Measurements from ENCODE around the gene DGKE. TPM values are rescaled to one million over a fixed set of nuclear protein-coding genes. Genes with fewer than 3 reads are reported as not detected.

The DGKE gene
- polyA plus RNA-seq, 1 donor = 8.3 TPM

GRCh38 chr17:56847106-56847505 is 13.2 kb downstream of the DGKE start:
- DNase-seq = no peak

GRCh38 chr17:56849131-56849530 is 15.2 kb downstream of the DGKE start:
- no peak for DNase-seq

GRCh38 chr17:56850591-56850990 is 16.6 kb downstream of the DGKE start:
- no peak for DNase-seq

- no peak for DNase-seq
Measured at GRCh38 chr17:56851008-56851407, 17.1 kb downstream of the DGKE start.

GRCh38 chr17:56861899-56862298 is 27.9 kb downstream of the DGKE start:
- no peak for DNase-seq

- DNase-seq = no peak
Measured at GRCh38 chr17:56863974-56864373, 30.0 kb downstream of the DGKE start.

- no peak for DNase-seq
Measured at GRCh38 chr17:56866076-56866475, 32.1 kb downstream of the DGKE start.

- DNase-seq = no peak
Measured at GRCh38 chr17:56866496-56866895, 32.5 kb downstream of the DGKE start.

- no peak for DNase-seq
Measured at GRCh38 chr17:56867948-56868376, 34.0 kb downstream of the DGKE start.

GRCh38 chr17:56868716-56869115 is 34.8 kb downstream of the DGKE start:
- no peak for DNase-seq

- no peak for DNase-seq
Measured at GRCh38 chr17:56870081-56870651, 36.2 kb downstream of the DGKE start.

GRCh38 chr17:56876766-56877179 is 42.8 kb downstream of the DGKE start:
- no peak for DNase-seq

- no peak for DNase-seq
Measured at GRCh38 chr17:56879280-56879679, 45.3 kb downstream of the DGKE start.

- DNase-seq = no peak
Measured at GRCh38 chr17:56880133-56880532, 46.2 kb downstream of the DGKE start.

GRCh38 chr17:56880571-56880970 is 46.6 kb downstream of the DGKE start:
- no peak for DNase-seq

GRCh38 chr17:56881685-56882295 is 47.8 kb downstream of the DGKE start:
- DNase-seq = no peak

- DNase-seq = no peak
Measured at GRCh38 chr17:56883616-56884015, 49.7 kb downstream of the DGKE start.

GRCh38 chr17:56884483-56885311 is 50.7 kb downstream of the DGKE start:
- no peak for DNase-seq

GRCh38 chr17:56885312-56885657 is 51.3 kb downstream of the DGKE start:
- no peak for DNase-seq

GRCh38 chr17:56886288-56886731 is 52.4 kb downstream of the DGKE start:
- DNase-seq = no peak

GRCh38 chr17:56887105-56887504 is 53.2 kb downstream of the DGKE start:
- DNase-seq = no peak

- no peak for DNase-seq
Measured at GRCh38 chr17:56887552-56888467, 53.9 kb downstream of the DGKE start.

All from left kidney (tissue), 2 donors.